ENCODE data around the gene SLC25A38. TPM values are rescaled to one million over a fixed set of nuclear protein-coding genes. Genes with fewer than 3 reads are reported as not detected.

SLC25A38 gene
- total and polyA plus RNA-seq, 10 of the 15 experiments (the other 5 are each of a cell fraction or from before 2014, with no cell fraction given): 15.2 to 55.2 (median 39.2) TPM

- TF ChIP-seq SUZ12 (IDR thresholded peaks at IDR 0.05; ENCODE audit: unreplicated experiment) (no peak), POLR2A (IDR thresholded peaks at IDR 0.05; ENCODE audit: low read depth, low read length) (peak; percentile 67), MEF2B (IDR thresholded peaks at IDR 0.05; ENCODE audit: partially characterized antibody, poor library complexity, severe bottlenecking) (no peak), CBFB (IDR thresholded peaks at IDR 0.05; ENCODE audit: low read depth) (0 out of 2 replicates have a peak, but pooled peaks have one; percentile 18), CHD1 (IDR thresholded peaks at IDR 0.05; ENCODE audit: low read depth, low read length) (no peak), POLR2AphosphoS2 (IDR thresholded peaks at IDR 0.05; ENCODE audit: low read depth, low read length) (peak; percentile 67; the same call in 1 of the 2 replicates), TBL1XR1 (IDR thresholded peaks at IDR 0.05; ENCODE audit: low read depth, low read length) (no peak), IKZF1 (conservative IDR thresholded peaks at IDR 0.05) (no peak), DPF2 (IDR thresholded peaks at IDR 0.05) (no peak), ATF7 (IDR thresholded peaks at IDR 0.05; ENCODE audit: low read depth) (no peak), JUND (IDR thresholded peaks at IDR 0.05; ENCODE audit: low read depth, low read length) (no peak), EED (IDR thresholded peaks at IDR 0.05; ENCODE audit: low read depth) (no peak), MTA3 (IDR thresholded peaks at IDR 0.05; ENCODE audit: borderline replicate concordance, low read length) (peak; percentile 15; the same call in 1 of the 2 replicates), ATF2 (IDR thresholded peaks at IDR 0.05; ENCODE audit: low read length) (no peak), E2F8 (IDR thresholded peaks at IDR 0.05; ENCODE audit: low read depth, partially characterized antibody) (no peak), SIN3A (IDR thresholded peaks at IDR 0.05; ENCODE audit: low read depth, low read length) (no peak), USF1 (IDR thresholded peaks at IDR 0.05; ENCODE audit: borderline replicate concordance, extremely low read length, insufficient read depth, low read depth, low read length) (no peak), ELK1 (IDR thresholded peaks at IDR 0.05; ENCODE audit: low read depth, low read length) (no peak), ZBED1 (IDR thresholded peaks at IDR 0.05; ENCODE audit: borderline replicate concordance) (peak; percentile 85; the same call in 1 of the 2 replicates), STAT3 (IDR thresholded peaks at IDR 0.05; ENCODE audit: low read depth, low read length) (no peak), EZH2 (IDR thresholded peaks at IDR 0.05; ENCODE audit: borderline replicate concordance, control insufficient read depth, low read depth, low read length) (no peak), NR2C1 (IDR thresholded peaks at IDR 0.05) (no peak), CEBPB (IDR thresholded peaks at IDR 0.05; ENCODE audit: borderline replicate concordance in 1 of 2, low read depth in 2 of 2, low read length in 2 of 2) (no peak), PML (IDR thresholded peaks at IDR 0.05; ENCODE audit: low read length) (peak; percentile 79; the same call in 1 of the 2 replicates), ZNF622 (IDR thresholded peaks at IDR 0.05) (no peak), IRF4 (IDR thresholded peaks at IDR 0.05; ENCODE audit: low read depth, low read length) (no peak)
Measured at GRCh38 chr3:39414421-39414907, 31.3 kb downstream of the SLC25A38 start (continued).
